ENCODE data around the gene SLF2.

Gene SLF2

DNA sequence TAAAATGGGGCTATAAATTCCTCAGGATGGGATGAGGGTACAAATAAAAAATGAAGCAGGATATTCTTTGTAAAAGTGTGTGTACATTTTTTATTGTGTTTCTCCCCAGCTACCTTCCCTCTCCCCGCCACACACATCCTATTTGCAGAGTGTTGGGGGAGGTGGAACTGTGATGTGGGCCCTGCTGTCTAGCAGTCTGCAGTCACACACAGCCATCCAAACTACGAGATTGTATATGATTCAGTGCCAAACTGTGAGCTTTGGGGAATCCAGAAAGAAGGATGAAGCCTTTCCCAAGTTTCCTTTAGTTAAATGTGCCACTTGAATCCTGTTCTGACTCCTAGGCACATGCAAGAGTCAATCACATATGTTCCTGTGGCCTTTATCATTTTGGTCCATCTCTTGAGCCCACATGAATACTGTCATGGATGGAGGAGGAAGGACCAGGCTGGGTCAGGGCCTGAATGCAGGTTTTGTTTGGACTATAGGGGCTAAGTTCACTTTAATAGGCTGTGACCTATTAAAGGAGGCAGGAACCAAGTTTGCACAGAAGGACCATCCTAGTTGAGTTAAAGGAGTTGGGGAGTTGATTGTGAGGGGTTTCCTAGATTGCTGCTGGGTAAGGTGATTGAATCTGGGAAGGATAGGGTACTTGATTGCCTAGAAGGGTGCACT is 55.4 kb downstream of the SLF2 start:
- TF ChIP-seq FOXP2 (optimal IDR thresholded peaks at IDR 0.05; ENCODE audit: borderline replicate concordance, extremely low read depth, extremely low read length, insufficient read depth) = no peak
- TF ChIP-seq, protein P1, sequence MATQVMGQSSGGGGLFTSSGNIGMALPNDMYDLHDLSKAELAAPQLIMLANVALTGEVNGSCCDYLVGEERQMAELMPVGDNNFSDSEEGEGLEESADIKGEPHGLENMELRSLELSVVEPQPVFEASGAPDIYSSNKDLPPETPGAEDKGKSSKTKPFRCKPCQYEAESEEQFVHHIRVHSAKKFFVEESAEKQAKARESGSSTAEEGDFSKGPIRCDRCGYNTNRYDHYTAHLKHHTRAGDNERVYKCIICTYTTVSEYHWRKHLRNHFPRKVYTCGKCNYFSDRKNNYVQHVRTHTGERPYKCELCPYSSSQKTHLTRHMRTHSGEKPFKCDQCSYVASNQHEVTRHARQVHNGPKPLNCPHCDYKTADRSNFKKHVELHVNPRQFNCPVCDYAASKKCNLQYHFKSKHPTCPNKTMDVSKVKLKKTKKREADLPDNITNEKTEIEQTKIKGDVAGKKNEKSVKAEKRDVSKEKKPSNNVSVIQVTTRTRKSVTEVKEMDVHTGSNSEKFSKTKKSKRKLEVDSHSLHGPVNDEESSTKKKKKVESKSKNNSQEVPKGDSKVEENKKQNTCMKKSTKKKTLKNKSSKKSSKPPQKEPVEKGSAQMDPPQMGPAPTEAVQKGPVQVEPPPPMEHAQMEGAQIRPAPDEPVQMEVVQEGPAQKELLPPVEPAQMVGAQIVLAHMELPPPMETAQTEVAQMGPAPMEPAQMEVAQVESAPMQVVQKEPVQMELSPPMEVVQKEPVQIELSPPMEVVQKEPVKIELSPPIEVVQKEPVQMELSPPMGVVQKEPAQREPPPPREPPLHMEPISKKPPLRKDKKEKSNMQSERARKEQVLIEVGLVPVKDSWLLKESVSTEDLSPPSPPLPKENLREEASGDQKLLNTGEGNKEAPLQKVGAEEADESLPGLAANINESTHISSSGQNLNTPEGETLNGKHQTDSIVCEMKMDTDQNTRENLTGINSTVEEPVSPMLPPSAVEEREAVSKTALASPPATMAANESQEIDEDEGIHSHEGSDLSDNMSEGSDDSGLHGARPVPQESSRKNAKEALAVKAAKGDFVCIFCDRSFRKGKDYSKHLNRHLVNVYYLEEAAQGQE (IDR thresholded peaks at IDR 0.05; ENCODE audit: insufficient read depth in 1 of 2, low read depth in 2 of 2, low read length in 2 of 2) = no peak
- no peak for TF ChIP-seq TAF1 (IDR thresholded peaks at IDR 0.05; ENCODE audit: borderline replicate concordance, insufficient read depth, low read length)
- no peak for TF ChIP-seq POLR2AphosphoS5 (IDR thresholded peaks at IDR 0.05; ENCODE audit: low read depth, low read length)
- TF ChIP-seq SIN3A (IDR thresholded peaks at IDR 0.05; ENCODE audit: borderline replicate concordance, insufficient read depth, low read length) = no peak

DNA sequence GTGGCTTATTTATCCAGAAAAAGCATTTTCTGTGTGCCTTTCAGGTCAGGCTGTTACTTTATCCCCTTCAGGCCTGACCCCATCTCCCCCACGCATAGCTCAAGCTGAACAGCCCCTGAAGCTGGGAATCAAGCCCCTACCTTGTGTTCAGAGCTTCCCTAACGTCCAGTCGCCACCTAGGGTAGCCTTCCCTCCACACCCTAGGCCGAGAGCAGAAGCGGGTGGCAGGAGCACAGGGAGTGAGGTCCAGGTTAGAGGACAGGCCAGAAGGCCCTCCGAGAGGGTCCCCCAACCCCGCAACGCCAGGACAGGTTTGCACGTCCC is 56.1 kb downstream of the SLF2 start:
- TF ChIP-seq TAF1 (IDR thresholded peaks at IDR 0.05; ENCODE audit: borderline replicate concordance, insufficient read depth, low read length) (no peak), SIN3A (IDR thresholded peaks at IDR 0.05; ENCODE audit: borderline replicate concordance, insufficient read depth, low read length) (no peak), FOXP2 (optimal IDR thresholded peaks at IDR 0.05; ENCODE audit: borderline replicate concordance, extremely low read depth, extremely low read length, insufficient read depth) (no peak), POLR2AphosphoS5 (IDR thresholded peaks at IDR 0.05; ENCODE audit: low read depth, low read length) (no peak)
- TF ChIP-seq, protein P1 (IDR thresholded peaks at IDR 0.05; ENCODE audit: insufficient read depth in 1 of 2, low read depth in 2 of 2, low read length in 2 of 2) = no peak

DNA sequence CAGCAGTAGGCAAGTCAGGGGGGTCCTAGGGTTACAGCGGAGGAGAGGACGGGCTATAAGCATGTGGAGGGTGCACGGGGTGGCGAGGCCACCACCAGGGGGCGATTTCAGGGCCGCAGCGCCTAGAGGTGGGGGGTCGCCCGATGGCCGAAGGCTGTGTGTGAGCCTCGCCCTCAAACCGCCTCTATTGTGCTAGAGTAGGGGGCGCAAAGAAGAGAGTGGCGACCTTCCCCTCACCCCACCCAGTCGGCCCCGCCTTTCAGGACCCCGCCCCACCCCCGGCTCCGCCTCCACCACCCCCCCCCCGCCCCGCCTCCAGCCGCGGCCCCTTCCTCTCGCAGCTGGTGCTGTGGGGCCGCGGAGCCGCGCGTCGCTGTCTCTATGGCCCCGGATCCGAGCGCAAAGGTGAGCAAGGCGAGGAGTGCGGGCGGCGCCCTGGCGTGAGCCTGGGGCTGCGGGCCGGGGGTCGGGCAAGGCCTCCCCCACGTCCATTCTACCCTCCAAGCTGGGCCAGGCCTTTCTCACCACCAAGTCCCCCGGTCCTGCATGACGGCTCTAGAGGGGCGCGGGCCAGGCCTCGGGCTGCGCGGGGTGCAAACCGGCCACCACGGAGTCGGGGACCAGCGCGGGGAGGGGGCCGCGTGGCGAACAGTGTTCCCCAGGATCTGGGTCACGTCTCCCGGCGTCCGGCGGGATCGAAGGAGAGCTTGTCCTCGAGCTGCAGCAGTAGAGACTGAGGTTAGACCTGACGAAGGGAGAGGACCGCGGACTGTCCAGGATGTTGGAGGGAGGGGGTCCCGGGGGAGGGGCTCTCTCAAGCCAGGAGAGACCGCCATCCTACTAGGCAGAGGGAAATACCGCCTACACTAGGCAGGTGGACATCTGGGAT is 56.7 kb downstream of the SLF2 start, which contains the start of gene SEMA4G:
SEMA4G (plus strand) TSS at position 318 of the 889 bp plus-strand sequence. CDS start 3,409 bp downstream, outside the sequence.
- TF ChIP-seq, protein P1 (IDR thresholded peaks at IDR 0.05; ENCODE audit: insufficient read depth in 1 of 2, low read depth in 2 of 2, low read length in 2 of 2) = no peak
- TF ChIP-seq POLR2AphosphoS5 (IDR thresholded peaks at IDR 0.05; ENCODE audit: low read depth, low read length) (no peak), FOXP2 (optimal IDR thresholded peaks at IDR 0.05; ENCODE audit: borderline replicate concordance, extremely low read depth, extremely low read length, insufficient read depth) (no peak), SIN3A (IDR thresholded peaks at IDR 0.05; ENCODE audit: borderline replicate concordance, insufficient read depth, low read length) (no peak), TAF1 (IDR thresholded peaks at IDR 0.05; ENCODE audit: borderline replicate concordance, insufficient read depth, low read length) (no peak)

DNA sequence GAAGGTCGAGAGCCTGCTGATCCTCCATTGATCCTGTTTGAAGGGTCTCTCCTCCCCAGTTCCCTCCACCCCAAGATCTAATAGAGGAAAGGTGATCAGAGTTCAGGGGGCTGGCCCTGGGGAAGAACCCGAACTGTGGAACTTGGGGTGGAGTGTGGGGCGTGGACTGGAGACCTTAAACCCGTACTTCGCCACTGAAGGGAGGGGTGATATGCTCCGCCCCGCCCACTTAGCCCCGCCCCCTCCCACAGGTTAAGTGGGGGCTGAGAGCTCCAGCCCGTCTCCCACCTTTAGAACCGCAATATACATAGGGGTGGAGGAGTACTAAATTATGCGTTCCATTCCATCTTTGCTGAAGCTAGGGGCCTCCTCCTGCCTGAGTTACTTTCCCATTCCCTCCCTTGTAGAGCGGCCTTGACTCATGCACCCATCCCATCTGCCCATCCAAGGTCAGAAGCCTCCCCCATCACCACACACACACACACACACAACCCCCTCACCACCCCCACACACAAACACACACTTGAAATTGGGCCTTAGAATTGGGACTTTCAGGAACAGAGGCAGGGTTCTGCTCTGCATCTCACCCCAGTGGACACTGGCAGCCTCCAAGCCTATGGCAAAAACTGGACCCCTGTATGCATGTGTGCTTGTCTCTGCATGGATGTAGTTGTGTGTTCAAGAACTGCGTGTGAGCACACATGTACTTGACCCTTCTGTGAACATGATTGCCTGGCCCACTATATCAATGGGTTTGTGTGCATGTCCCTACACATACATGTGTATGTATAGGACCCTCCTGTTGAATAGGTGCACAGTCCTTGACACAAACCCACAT is 57.5 kb downstream of the SLF2 start:
- TF ChIP-seq FOXP2 (optimal IDR thresholded peaks at IDR 0.05; ENCODE audit: borderline replicate concordance, extremely low read depth, extremely low read length, insufficient read depth) = no peak
